Left hindlimb (tissue), 1 donor: ENCODE results near the gene RASL11B.
"Not testable (repeated sequence)": the region's sequence is repeated elsewhere in the genome, so short reads cannot be mapped to it uniquely, and the experiment has no call there.

Experiments used
- DNase-seq: peaks from one replicate; pipeline ENCODE4 v3.0.0-alpha.2; 2018

Gene RASL11B, protein sequence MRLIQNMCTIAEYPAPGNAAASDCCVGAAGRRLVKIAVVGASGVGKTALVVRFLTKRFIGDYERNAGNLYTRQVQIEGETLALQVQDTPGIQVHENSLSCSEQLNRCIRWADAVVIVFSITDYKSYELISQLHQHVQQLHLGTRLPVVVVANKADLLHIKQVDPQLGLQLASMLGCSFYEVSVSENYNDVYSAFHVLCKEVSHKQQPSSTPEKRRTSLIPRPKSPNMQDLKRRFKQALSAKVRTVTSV

GRCh38 chr4:52861879-52862616, at the start of gene RASL11B:
Gene RASL11B (plus strand): TSS chr4:52862317. CDS start chr4:52862508, 191 bp downstream.
- DNase-seq: peak; percentile 90

GRCh38 chr4:52813546-52813945, 48.6 kb upstream of the RASL11B start:
- no peak for DNase-seq

DNA sequence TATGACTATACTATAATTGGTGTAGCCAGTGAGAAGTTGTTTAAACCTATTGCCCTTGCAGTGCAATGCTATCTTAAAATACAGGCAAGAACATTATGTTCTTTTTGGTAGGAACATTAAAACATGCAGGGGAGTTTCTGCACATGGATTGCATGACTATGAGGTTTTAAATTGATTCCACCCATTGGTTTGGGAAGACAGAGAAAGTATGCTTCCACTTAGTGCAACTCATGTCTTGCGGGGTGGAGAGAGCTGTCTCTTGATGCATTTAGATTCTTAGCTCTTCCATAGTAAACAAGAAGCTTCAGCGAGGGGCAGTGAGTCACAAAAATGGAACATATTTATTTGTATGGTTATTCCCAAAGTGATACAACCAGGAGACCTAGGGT, 39.5 kb upstream of the RASL11B start:
- DNase-seq: peak; percentile 29

DNA sequence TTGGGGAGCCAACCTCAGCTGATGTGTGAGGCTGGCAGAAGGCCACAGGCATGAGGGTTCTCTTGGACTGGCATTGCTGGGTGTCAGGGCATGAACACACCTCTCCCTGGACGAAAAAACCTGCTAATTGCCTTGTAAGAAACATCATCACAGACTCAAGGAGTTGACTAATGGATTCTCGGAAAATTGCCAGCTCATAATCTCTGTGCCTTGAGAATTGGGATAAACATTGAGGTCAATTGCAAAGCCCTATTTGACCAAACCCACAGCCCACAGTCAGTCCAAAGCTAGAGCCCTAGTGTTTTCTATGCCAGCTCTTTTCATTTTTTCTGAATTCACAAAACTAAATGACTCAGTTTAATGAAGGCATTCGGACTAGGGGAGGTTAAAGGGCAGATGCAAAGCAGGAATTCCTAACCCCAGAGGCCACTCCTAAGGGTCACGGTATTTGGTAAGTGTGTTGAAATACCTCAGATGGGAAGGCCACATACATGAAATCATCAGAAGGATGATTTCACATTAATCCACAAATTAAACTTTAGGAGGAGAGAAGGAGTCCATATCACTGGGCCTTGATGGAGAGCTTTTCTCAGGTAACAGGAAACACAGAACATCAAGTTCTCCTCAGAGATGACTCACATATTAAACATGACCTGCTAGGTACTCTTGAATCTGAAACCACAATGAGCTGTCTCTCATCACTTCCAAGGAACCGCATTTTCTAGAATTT, 39.0 kb upstream of the RASL11B start:
- DNase-seq: no peak

DNA sequence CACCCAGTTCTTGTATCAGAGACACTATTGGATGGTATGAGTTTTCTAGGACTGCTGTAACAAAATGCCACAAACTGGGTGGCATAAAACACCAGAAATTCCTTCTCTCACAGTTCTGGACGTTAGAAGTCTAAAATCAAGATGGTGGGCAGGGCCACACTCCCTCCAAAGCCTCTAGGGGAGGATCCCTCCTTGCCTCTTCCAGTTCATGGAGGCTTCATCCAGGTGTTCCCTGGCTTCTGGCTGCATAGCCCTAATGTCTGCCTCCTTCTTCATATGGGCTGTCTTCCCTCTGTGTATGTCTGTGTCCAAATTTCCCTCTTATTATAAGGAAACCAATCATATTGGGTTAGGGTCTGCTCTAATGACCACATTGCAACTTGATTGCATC, 38.4 kb upstream of the RASL11B start:
- no peak for DNase-seq

DNA sequence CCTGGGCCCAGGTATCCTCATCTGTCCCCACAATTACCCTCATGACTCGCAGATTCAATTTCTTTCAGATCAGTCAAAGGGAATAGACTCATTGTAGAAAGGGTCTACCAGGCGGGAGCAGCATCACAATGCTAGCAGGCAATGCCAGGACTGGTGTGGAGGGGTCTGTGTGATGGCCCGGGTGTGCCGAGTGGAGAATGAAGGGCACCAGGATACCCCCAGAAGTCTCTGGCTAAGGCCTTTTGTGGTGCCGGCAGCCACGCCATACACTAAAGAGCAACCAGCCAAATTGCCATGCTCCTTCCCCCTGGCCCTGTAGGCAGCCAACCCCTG, 37.9 kb upstream of the RASL11B start:
- no peak for DNase-seq

- DNase-seq: peak; percentile 39
Measured at GRCh38 chr4:52824603-52825459, 37.3 kb upstream of the RASL11B start.

- no peak for DNase-seq
Measured at GRCh38 chr4:52825460-52826090, 36.5 kb upstream of the RASL11B start.

DNA sequence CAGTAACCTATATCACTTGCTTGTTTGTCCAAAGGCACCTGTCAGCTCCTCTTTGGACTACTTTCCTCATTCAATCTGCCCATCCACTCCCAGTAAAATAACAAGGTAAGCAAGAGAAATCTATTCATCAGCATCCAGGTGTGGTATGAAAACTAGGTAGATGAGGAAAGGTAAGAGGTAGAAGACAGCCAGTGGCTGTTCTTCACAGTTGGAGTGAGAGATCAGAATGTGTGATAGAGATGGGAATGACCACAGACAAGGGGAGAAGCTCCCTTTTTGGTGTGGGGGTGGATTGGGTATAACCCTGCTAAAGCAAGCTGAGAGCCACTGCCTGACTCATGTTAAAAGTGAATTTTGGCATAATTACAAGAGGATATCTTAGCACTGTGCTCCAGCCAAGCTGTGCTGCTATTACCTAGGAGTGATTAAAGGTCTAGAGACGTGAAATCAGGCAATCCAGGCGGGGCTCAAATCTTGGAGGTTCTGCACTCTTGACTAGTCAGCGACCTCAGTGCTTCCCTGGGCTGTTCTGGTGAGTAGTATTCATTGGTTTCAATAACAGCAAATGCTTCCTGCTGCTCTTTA, 28.1 kb upstream of the RASL11B start:
- DNase-seq: no peak

DNA sequence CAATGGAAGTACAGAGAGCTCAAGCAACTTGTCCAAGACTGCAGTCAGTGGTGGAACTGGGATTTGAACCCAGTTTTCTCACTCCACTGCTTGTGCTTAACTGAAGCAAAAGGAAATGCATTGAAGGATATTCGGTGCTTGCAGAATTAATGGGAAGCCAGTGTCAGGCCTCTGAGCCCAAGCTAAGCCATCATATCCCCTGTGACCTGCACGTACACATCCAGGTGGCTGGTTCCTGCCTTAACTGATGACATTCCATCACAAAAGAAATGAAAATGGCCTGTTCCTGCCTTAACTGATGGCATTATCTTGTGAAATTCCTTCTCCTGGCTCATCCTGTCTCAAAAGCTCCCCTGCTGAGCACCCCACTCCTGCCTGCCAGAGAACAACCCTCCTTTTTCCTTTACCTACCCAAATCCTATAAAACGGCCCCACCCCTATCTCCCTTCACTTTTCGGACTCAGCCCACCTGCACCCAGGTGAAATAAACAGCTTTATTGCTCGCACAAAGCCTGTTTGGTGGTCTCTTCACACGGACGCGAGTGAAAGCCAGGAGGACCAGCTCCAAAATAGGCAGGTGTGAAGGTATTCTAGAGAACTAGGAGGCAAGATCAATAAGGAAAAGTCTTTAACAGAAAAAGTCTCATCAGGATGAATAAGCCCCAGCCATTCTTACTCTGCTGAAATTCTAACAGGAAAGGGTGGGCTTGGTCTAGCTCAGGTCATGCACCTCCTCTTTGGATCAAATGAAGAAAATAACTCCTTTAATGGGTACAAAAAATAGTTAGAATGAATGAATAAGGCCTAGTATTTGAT, 27.3 kb upstream of the RASL11B start:
- DNase-seq: not testable (repeated sequence)

- no peak for DNase-seq
Measured at GRCh38 chr4:52836120-52836519, 26.0 kb upstream of the RASL11B start.

GRCh38 chr4:52836678-52837077, 25.4 kb upstream of the RASL11B start:
- DNase-seq: no peak

GRCh38 chr4:52837716-52838558, 24.2 kb upstream of the RASL11B start:
- DNase-seq: no peak

DNA sequence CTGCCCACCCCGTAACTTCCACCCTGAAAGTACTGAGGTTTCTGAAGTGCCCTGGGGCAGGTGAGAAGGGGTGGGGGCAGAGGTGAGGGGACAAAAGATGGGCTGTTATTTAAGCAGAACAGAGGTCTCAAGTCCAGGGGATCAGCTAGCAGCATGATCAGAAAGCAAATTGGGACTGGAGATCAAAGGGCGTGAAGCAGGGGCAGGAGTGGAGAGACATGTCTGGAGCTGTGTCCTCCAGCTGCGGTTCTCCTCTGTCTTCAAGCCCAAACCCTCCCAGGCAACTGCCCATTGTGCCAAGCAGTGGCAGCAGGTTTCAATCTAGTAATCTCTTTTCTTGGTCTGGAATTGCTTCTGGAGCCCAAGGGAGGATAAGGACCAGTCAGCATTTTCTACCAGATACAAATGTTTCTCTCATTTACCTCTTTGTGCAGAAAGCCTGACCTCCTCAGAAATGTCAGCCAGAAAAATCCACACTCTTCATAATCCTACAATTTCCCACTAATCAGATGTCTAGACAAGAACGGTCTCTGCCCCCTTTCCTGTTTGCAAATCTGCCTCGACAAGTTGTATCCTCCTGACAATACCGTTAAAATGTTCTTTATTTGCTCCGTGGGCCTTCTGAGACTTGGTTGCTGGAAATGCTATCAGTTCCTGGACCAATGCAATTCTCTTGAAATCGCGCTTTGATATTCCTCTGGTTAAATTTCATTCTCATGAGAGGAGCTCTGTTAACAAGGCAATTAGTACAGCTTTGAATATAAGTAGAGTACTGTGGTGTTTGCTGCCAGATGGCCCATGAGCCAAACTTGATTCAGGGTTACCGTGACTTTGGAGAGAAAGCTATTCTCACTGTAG, 23.2 kb upstream of the RASL11B start:
- peak; percentile 30 for DNase-seq

- no peak for DNase-seq
Measured at GRCh38 chr4:52840531-52841370, 21.4 kb upstream of the RASL11B start.

DNA sequence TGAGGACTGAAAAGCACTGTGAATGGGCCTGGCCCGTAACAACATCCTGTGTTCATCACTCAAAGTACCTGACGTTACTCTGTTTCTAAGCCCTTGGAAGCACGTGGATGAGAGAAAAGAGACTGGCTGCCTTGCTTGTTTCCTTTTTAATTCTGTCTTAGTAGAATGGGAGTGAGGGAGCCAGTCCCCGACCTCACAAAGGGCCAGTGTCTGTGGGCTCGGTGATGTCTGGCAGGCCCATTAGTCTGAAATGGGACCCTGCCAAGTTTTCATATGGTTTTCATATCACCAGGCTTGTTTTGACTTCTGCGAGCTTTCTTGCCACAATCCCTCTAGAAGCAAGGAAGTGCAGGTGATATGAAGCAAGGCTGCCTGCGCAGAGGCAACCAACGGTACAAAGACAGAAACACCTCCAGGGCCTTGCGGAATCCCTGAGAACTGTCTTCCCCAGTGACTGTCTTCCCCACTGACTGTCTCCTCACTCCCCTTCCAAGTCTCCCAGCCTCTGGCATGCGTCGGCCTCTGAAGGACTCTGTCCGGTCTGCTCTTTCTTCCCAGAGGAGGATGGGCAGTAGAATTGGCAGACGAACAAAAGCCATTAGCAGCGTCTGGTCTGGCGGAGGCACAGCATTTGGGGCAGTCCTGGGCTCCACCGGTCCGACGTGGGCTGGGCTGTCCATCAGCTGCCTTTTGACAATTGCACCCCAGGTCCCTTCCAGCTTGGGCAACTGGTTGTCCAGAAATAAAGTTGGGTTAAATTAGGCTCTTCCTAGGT, 20.2 kb upstream of the RASL11B start:
- DNase-seq: peak; percentile 56

- no peak for DNase-seq
Measured at GRCh38 chr4:52842792-52843191, 19.3 kb upstream of the RASL11B start.
